Osteocyte (in vitro differentiated cells): ENCODE measurements around the gene LINC00237. TPM values are rescaled to one million over a fixed set of nuclear protein-coding genes. Genes with fewer than 3 reads are reported as not detected.

ENCODE experiments used
- DNase-seq: peaks from one replicate; pipeline ENCODE4 v3.0.0; 2021; ENCODE audit warnings: mixed read lengths; ENCODE audit not compliant: unreplicated experiment; ENCODE audit errors: extremely low spot score
- H3K27ac Mint-ChIP-seq: one replicate; pipeline ENCODE4 v1.8.0; 2021; ENCODE audit warnings: mild to moderate bottlenecking, mixed read lengths; ENCODE audit not compliant: unreplicated experiment
- H3K27me3 Mint-ChIP-seq: one replicate; pipeline ENCODE4 v1.8.0; 2021; ENCODE audit warnings: mixed read lengths; ENCODE audit not compliant: unreplicated experiment
- H3K36me3 Mint-ChIP-seq: one replicate; pipeline ENCODE4 v1.8.0; 2021; ENCODE audit warnings: mixed read lengths; ENCODE audit not compliant: unreplicated experiment
- H3K4me1 Mint-ChIP-seq: one replicate; pipeline ENCODE4 v1.8.0; 2021; ENCODE audit warnings: mixed read lengths; ENCODE audit not compliant: unreplicated experiment
- H3K4me3 Mint-ChIP-seq: one replicate; pipeline ENCODE4 v1.8.0; 2021; ENCODE audit warnings: mild to moderate bottlenecking, moderate library complexity, mixed read lengths; ENCODE audit not compliant: unreplicated experiment
- H3K9me3 Mint-ChIP-seq: one replicate; pipeline ENCODE4 v1.8.0; 2021; ENCODE audit warnings: mixed read lengths; ENCODE audit not compliant: unreplicated experiment
- CTCF ChIP-seq: fragments of 200-600 bp; sonication (generic); IDR thresholded peaks from 2 replicates; pipeline ENCODE4 v1.5.0; 2021; ENCODE audit warnings: antibody characterized with exemption, mild to moderate bottlenecking, moderate library complexity
- total RNA-seq: library from RNA; stranded (reverse); gene quantifications from 2 replicates; pipeline ENCODE4 v1.2.1, GENCODE V29; 2021

Gene LINC00237
- total RNA-seq, 1 donor from 2014 or later: not detected

GRCh38 chr20:21049305-21049828 is 56.8 kb downstream of the LINC00237 start:
- Mint-ChIP-seq H3K36me3 (no peaks in the 10 kb centered on the region), H3K27me3 (no peaks in the 10 kb centered on the region), H3K4me1 (no peaks in the 10 kb centered on the region), H3K9me3 (no peaks in the 10 kb centered on the region), H3K27ac (no peak overlapping the region), H3K4me3 (no peak overlapping the region)
- no peak for TF ChIP-seq CTCF
- DNase-seq: peak; percentile 53

- DNase-seq: peak; percentile 84
Observed at GRCh38 chr20:21048841-21049273, 57.3 kb downstream of the LINC00237 start.

GRCh38 chr20:21047981-21048380 is 58.2 kb downstream of the LINC00237 start:
- Mint-ChIP-seq H3K27me3 (no peaks in the 10 kb centered on the region), H3K36me3 (no peaks in the 10 kb centered on the region), H3K27ac (no peak overlapping the region), H3K4me1 (no peaks in the 10 kb centered on the region), H3K4me3 (no peak overlapping the region), H3K9me3 (no peaks in the 10 kb centered on the region)
- DNase-seq: peak; percentile 23
- TF ChIP-seq CTCF: no peak

More at GRCh38 chr20:21048841-21049273, 57.3 kb downstream of the LINC00237 start:
- Mint-ChIP-seq H3K9me3 (no peaks in the 10 kb centered on the region), H3K27ac (no peak overlapping the region), H3K4me1 (no peaks in the 10 kb centered on the region), H3K36me3 (no peaks in the 10 kb centered on the region), H3K4me3 (no peak overlapping the region), H3K27me3 (no peaks in the 10 kb centered on the region)
- TF ChIP-seq CTCF: peak; percentile 33

GRCh38 chr20:21046413-21047070 is 59.6 kb downstream of the LINC00237 start:
- Mint-ChIP-seq H3K4me3 (no peak overlapping the region), H3K27me3 (no peaks in the 10 kb centered on the region), H3K27ac (no peak overlapping the region), H3K4me1 (no peaks in the 10 kb centered on the region), H3K36me3 (no peaks in the 10 kb centered on the region), H3K9me3 (peaks cover 5% of the 10 kb centered on the region)
- TF ChIP-seq CTCF: no peak
- DNase-seq: peak; percentile 38

Other genes starting within 250 kb of the LINC00237 start
- gene KIZ, start 19.7 kb upstream of the LINC00237 start, total RNA-seq: 16.9 and 21.2 TPM in 2 replicates
- gene XRN2, start 197.0 kb upstream of the LINC00237 start, total RNA-seq: 66.7 and 67.0 TPM in 2 replicates